HuH-7.5 (cell line): ENCODE data around the gene TIE1.
A peak's percentile ranks its signal among the peaks of the same experiment; 100 is the strongest.
"Not testable (repeated sequence)": the region's sequence is repeated elsewhere in the genome, so short reads cannot be mapped to it uniquely, and the experiment has no call there.

Source experiments
- DNase-seq: peaks from one replicate; pipeline ENCODE4 v3.0.0; 2011; ENCODE audit warnings: low spot score

Gene TIE1

GRCh38 chr1:43363283-43363934, 62.6 kb downstream of the TIE1 start:
- no peak for DNase-seq

- DNase-seq: no peak
Observed at GRCh38 chr1:43363935-43364525, 63.2 kb downstream of the TIE1 start.

DNA sequence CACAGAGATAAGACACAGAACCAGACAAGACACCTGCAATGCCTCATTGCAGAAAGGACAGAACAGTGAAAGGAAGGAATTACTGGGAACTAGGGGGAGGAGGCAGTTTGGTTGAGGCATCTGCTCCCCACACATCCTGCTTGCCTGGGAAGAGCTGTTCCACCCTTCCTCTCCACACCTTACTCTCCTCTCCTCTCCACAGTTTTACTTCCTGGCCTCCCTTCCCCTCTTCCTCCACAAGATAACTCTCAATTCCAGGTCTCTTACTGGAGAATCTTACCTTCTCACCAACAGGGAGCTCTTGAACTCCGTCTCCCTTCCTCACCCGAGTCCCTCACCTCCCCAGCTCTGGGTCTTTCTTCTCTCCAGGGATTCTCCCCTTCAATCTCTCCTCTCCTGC, 64.9 kb downstream of the TIE1 start:
- no peak for DNase-seq

DNA sequence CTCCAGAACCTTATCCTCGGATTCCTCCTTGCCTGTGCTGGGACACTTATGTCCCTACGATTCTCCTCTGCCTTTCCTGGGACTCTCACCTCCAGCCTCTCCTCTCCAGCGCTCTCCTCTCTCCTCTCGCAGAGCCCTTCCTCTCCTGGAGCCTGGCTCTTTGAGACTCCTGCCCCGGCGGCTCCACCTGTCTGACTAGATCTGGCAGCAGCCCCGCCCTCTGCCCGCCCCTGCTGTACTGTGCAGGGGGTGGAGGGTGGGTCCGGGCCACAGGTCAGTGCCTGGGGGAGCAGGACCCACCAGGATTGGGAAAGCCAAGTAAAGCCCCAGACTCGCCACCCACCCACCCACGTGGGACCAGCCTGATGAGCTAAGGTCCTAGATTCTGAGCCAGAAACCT, 65.4 kb downstream of the TIE1 start:
- no peak for DNase-seq

DNA sequence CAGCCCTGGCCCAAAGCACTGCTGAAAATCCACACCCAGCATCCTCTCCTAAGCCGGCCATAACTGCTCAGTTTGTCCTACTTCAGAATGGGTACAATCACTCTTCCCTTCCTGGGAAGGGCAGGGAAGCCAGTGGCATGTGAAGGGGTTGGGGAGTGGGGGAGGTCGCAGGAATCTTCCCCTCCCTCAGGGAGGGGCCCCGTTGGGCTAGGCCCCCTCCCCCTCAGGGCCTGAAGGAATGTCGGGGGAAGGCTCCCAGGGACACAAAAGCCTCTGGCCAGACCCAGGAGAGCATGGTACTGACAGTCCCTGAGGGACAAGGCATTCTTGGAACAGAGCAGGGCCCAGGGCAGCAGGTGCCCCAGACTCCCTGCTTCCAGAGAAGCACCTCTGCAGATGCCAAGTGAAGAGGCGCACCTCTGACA, 65.8 kb downstream of the TIE1 start:
- DNase-seq: no peak

- peak; percentile 60 for DNase-seq
Observed at GRCh38 chr1:43367026-43367903, 66.5 kb downstream of the TIE1 start.

GRCh38 chr1:43367904-43368645, 67.3 kb downstream of the TIE1 start, which contains the start of gene ELOVL1:
Gene ELOVL1, minus strand, starts transcription at chr1:43368011. Its CDS starts 2,402 bp downstream, at chr1:43365609.
- peak; percentile 88 for DNase-seq

DNA sequence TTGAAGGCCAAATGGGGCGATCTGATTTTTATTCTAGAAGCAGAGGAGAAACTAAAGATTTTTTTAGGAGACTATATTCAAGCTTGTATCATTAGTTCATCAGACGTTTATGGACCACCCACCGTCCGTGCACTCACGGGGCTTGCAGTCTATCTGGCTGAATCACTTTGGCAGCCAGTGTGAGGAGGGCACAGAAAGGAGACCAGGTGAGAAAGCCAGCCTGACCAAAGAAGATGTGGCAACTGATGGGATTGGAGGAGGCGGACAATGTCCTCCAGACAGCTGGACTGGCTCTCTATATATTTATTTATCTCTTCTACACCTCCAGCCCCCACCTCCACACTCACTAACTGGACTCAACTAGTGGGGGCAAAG, 67.9 kb downstream of the TIE1 start:
- no peak for DNase-seq

- DNase-seq: not testable (repeated sequence)
Observed at GRCh38 chr1:43369779-43370178, 69.0 kb downstream of the TIE1 start.

DNA sequence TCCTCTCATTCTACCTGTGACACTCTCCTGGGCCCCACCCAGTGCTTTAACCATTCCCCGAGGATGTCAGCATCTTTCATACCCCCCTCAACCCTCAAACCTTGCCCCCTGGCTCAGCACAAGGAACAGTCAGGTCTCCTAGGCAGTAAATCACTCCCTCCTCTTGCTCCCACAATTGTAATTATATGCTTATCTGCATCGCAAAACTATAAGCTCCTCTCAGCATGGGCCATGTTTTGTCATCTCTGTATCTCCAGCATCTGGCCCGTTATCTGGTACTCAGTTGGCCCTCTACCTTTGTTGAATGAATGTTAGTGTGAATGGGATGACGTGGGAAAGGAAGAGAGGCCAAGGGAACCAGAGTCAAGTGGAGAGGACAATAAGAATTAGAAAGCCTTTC, 69.8 kb downstream of the TIE1 start:
- DNase-seq: no peak

DNA sequence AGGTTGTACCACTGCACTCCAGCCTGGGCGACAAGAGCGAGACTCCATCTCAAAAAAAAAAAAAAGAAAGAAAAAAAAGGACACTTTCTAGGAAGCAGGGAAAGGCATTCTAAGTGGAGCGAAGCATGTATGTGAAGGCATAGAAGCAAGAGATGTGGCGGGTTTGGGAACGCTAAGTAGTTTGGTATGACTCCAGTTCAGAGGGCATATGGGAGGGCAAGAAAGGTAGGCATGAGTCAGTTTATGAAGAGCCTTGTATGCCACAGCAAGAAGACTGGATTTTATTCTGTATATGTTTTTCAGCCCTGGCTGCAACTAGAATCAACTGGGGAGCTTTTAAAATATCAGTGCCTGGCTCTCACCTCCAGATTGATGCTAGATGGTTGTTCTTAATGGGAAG, 71.4 kb downstream of the TIE1 start:
- no peak for DNase-seq
